HEK293 (cell line): ENCODE data around the gene MYT1.
A peak's percentile ranks its signal among the peaks of the same experiment; 100 is the strongest.

ENCODE experiments used
- CTCF ChIA-PET: fragments of 350-600 bp; formaldehyde crosslinking; extraction: SDS; loops from one replicate; lab custom pipeline; 2021; ENCODE audit warnings: antibody characterized with exemption; lab: Yijun Ruan, JAX
- POLR2A ChIA-PET: fragments of 300-600 bp; formaldehyde crosslinking; extraction: SDS; loops from one replicate; lab custom pipeline; 2020; ENCODE audit warnings: antibody characterized with exemption, inconsistent platforms; lab: Yijun Ruan, JAX
- H3K27ac ChIP-seq: fragments of 200-500 bp; sonication (Bioruptor generic); 2 replicates; pipeline ENCODE4 v1.5.1; 2014; ENCODE audit warnings: low read depth, low read length, control low read depth, inconsistent platforms; ENCODE audit errors: extremely low read depth
- H3K36me3 ChIP-seq, 2 experiments: fragments of 200-500 bp in 1 of 2; sonication (Bioruptor generic) in 1 of 2; 1 replicate in 1 of 2; 2 replicates in 1 of 2; pipeline ENCODE4 v1.5.1; 2014 to 2017; ENCODE audit warnings: inconsistent platforms in 2 of 2, low read length in 2 of 2; ENCODE audit not compliant: control insufficient read depth in 2 of 2, insufficient read depth in 1 of 2
- H3K4me1 ChIP-seq: fragments of 200-500 bp; sonication (Bioruptor generic); 2 replicates; pipeline ENCODE4 v1.5.1; 2014; ENCODE audit warnings: mild to moderate bottlenecking, low read length, inconsistent platforms; ENCODE audit not compliant: control insufficient read depth, insufficient read depth
- H3K4me3 ChIP-seq: 2 replicates; pipeline ENCODE4 v1.5.1; 2011; ENCODE audit warnings: low read depth, mild to moderate bottlenecking, control low read depth, low read length, moderate library complexity
- H3K9me3 ChIP-seq: fragments of 200-500 bp; sonication (Bioruptor generic); 2 replicates; pipeline ENCODE4 v1.5.1; 2014; ENCODE audit warnings: low read depth, low read length, inconsistent platforms; ENCODE audit not compliant: control insufficient read depth, insufficient read depth
- KLF16 ChIP-seq: fragments of 450-650 bp; formaldehyde crosslinking; IDR thresholded peaks from 2 replicates; pipeline ENCODE4 v1.5.1; 2017; ENCODE audit warnings: missing biosample characterization, missing genetic modification characterization
- KLF9 ChIP-seq: fragments of 450-650 bp; formaldehyde crosslinking; IDR thresholded peaks from 2 replicates; pipeline ENCODE4 v1.5.1; 2016; ENCODE audit warnings: missing biosample characterization, missing genetic modification characterization, low read depth
- MYNN ChIP-seq: fragments of 450-650 bp; formaldehyde crosslinking; IDR thresholded peaks from 2 replicates; pipeline ENCODE4 v1.5.1; 2016; ENCODE audit warnings: missing biosample characterization, missing genetic modification characterization, borderline replicate concordance
- MZF1 ChIP-seq: fragments of 450-650 bp; formaldehyde crosslinking; IDR thresholded peaks from 2 replicates; pipeline ENCODE4 v1.5.1; 2017; ENCODE audit warnings: missing biosample characterization, missing genetic modification characterization, borderline replicate concordance
- REST ChIP-seq: fragments of 450-650 bp; formaldehyde crosslinking; IDR thresholded peaks from 2 replicates; pipeline ENCODE4 v1.5.1; 2016; ENCODE audit warnings: missing biosample characterization, missing genetic modification characterization
- TCF7L2 ChIP-seq: IDR thresholded peaks from 2 replicates; pipeline ENCODE4 v1.6.1; 2011; ENCODE audit warnings: low read depth, mild to moderate bottlenecking, inconsistent platforms, low read length, moderate library complexity, borderline replicate concordance
- ZFHX2 ChIP-seq: fragments of 450-650 bp; formaldehyde crosslinking; conservative IDR thresholded peaks from 2 replicates; pipeline ENCODE4 v1.5.1; 2016; ENCODE audit warnings: missing biosample characterization, missing genetic modification characterization
- ZNF16 ChIP-seq: fragments of 450-650 bp; formaldehyde crosslinking; IDR thresholded peaks from 2 replicates; pipeline ENCODE4 v1.5.1; 2016; ENCODE audit warnings: low read depth, missing biosample characterization, missing genetic modification characterization
- ZNF2 ChIP-seq: fragments of 450-650 bp; formaldehyde crosslinking; IDR thresholded peaks from 2 replicates; pipeline ENCODE4 v1.5.1; 2016; ENCODE audit warnings: missing biosample characterization, missing genetic modification characterization
- ZNF335 ChIP-seq: fragments of 450-650 bp; formaldehyde crosslinking; conservative IDR thresholded peaks from 2 replicates; pipeline ENCODE4 v1.5.1; 2016; ENCODE audit warnings: missing biosample characterization, missing genetic modification characterization
- ZNF362 ChIP-seq: fragments of 450-650 bp; formaldehyde crosslinking; IDR thresholded peaks from 2 replicates; pipeline ENCODE4 v1.5.1; 2016; ENCODE audit warnings: missing biosample characterization, missing genetic modification characterization
- ZNF416 ChIP-seq: fragments of 450-650 bp; formaldehyde crosslinking; IDR thresholded peaks from 2 replicates; pipeline ENCODE4 v1.5.1; 2016; ENCODE audit warnings: missing biosample characterization, missing genetic modification characterization
- ZNF521 ChIP-seq: fragments of 450-650 bp; formaldehyde crosslinking; IDR thresholded peaks from 2 replicates; pipeline ENCODE4 v1.5.1; 2017; ENCODE audit warnings: missing biosample characterization, mild to moderate bottlenecking, missing genetic modification characterization
- ZNF610 ChIP-seq: fragments of 450-650 bp; formaldehyde crosslinking; IDR thresholded peaks from 2 replicates; pipeline ENCODE4 v1.5.1; 2016; ENCODE audit warnings: missing biosample characterization, missing genetic modification characterization, borderline replicate concordance
- ZNF664 ChIP-seq: fragments of 450-650 bp; formaldehyde crosslinking; IDR thresholded peaks from 2 replicates; pipeline ENCODE4 v1.5.1; 2016; ENCODE audit warnings: missing biosample characterization, missing genetic modification characterization
- ZNF701 ChIP-seq: fragments of 450-650 bp; formaldehyde crosslinking; IDR thresholded peaks from 2 replicates; pipeline ENCODE4 v1.5.1; 2016; ENCODE audit warnings: missing biosample characterization, missing genetic modification characterization
- ZNF76 ChIP-seq: fragments of 450-650 bp; formaldehyde crosslinking; IDR thresholded peaks from 2 replicates; pipeline ENCODE4; 2016; ENCODE audit warnings: low read depth, missing biosample characterization, missing genetic modification characterization, borderline replicate concordance
- TF ChIP-seq, protein P1 (sequence below): fragments of 450-650 bp; formaldehyde crosslinking; IDR thresholded peaks from 2 replicates; pipeline ENCODE4 v1.5.1; 2016; ENCODE audit warnings: missing biosample characterization, missing genetic modification characterization

Gene MYT1

GRCh38 chr20:64138276-64138815 lies 25.9 kb upstream of the MYT1 start:
- Histone ChIP-seq H3K27ac (no peak overlapping the region), H3K4me1 (no peaks in the 10 kb centered on the region), H3K36me3 (no peaks in the 10 kb centered on the region), H3K4me3 (no peak overlapping the region), H3K9me3 (no peaks in the 10 kb centered on the region)
- CTCF ChIA-PET, result interaction anchor here (0.6 to 1.1 kb wide), 2 partner anchors 19 to 761 kb away, joined by 3 read pairs; no protein-coding TSS in a partner anchor
- POLR2A ChIA-PET, result interaction anchor here (0.6 kb wide), 1 partner anchor 18 kb away, joined by 5 read pairs; no protein-coding TSS in a partner anchor
- TF ChIP-seq ZNF521 (tag by site-specific recombination) (no peak), ZNF610 (tag by site-specific recombination) (no peak), ZNF416 (no peak)

DNA sequence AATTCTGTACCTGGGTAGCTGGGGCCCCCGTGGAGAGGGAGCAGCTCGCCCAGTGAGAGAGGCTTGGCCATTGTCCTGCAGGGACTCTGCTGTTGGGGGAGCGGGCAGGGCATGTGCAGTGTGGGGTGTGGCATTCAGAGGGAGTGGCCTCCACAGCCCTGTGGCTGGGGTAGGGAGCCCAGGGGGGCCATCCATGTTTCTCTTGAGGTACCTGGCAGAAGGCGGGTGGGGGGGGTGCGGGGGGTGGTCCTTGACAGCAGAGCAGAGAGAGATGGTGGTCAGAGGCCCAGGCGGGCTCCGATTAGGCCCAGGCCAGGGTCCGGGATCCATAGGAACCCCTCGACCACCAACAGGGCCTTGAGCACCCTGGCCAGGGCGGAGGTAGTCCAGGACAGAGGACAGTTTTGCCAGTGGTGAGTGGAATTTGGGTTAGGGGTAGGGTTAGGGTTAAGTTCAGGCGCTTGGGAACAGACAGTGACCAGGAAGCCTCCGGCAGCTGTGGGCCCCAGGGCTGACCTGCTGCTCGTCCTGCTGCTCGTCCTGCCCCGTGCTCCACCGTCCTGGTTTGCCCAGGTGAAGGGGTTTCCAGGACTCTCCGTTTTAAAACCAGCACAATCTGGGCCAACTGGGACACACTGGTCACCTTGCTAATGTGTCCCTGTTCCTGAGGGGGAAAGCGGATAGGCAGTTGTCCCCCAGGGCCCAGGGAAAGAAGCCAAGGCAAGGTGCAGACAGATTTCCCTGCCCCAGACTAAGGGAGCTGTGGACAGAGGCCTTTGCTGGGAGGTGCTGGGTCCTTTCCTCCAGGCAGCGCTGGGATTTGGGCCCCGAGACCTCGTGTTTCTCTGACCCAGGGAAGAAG lies 24.8 kb upstream of the MYT1 start:
- Histone ChIP-seq H3K4me1 (no peaks in the 10 kb centered on the region), H3K9me3 (no peaks in the 10 kb centered on the region), H3K4me3 (no peak overlapping the region), H3K27ac (no peak overlapping the region), H3K36me3 (no peaks in the 10 kb centered on the region)
- TF ChIP-seq ZNF664 (tag by site-specific recombination) (no peak), ZNF362 (tag by site-specific recombination) (no peak), MZF1 (tag by site-specific recombination) (no peak), TCF7L2 (no peak), ZNF335 (no peak), KLF16 (tag by site-specific recombination) (no peak), MYNN (tag by site-specific recombination) (no peak), ZNF16 (tag by site-specific recombination) (no peak), REST (tag by site-specific recombination) (no peak)
- ChIA-PET POLR2A (interaction anchor here (0.6 kb wide), 1 partner anchor 112 kb away, joined by 3 read pairs; no protein-coding TSS in a partner anchor), CTCF (no interaction called here)

DNA sequence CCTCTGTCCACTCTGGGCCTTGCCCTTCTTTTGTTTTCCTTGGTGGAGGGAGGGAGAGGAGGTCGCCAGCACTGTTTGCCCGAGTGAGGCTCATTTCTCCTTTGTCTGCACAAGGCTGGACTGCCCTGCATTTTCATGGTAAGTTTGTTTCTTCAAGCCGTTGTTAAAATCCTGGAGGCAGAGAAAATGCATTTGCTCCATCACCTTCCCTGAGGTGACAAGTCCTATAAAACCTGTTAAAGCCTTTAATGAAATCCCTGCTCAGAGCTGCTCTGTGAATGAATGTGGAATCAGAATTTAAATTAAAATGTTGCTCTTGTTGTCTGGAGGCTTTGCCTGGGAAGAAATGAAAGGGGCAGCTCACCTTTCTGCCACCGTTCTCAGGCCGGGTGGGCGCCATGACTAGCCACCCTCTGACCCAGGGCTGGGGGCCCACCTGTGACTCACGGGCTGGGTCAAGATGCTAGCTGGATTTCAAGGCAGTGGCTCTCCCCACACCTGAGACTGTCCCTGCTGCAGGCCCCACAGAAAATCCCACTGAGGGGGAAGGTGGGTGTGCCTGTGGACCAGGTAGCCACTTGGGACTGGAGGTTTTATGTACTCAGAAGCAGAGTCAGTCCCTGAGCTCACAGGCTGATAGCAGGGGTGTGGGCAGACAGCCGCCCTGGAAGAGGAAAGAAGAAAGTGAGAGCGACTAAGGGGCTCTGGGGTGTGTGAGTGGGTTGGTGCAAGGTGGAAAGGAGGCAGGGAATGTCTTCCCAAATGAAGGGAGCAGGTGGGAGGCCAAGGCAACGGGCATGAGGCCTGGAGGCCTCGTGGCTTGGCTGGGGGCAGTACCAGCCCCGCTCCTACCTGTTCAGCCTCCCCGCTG lies 24.0 kb upstream of the MYT1 start:
- H3K9me3 ChIP-seq, result no peaks in the 10 kb centered on the region
- H3K36me3 ChIP-seq, result no peaks in the 10 kb centered on the region
- H3K27ac ChIP-seq, result no peak overlapping the region
- ChIA-PET POLR2A (interaction anchor here (0.6 kb wide), 1 partner anchor 111 kb away, joined by 3 read pairs; no protein-coding TSS in a partner anchor), CTCF (interaction anchor here (1.8 kb wide), 1 partner anchor 20 kb away, joined by 5 read pairs; no protein-coding TSS in a partner anchor)
- H3K4me3 ChIP-seq, result no peak overlapping the region
- no peaks in the 10 kb centered on the region for H3K4me1 ChIP-seq
- peak; percentile 91 for TF ChIP-seq ZFHX2
- TF ChIP-seq, protein P1, sequence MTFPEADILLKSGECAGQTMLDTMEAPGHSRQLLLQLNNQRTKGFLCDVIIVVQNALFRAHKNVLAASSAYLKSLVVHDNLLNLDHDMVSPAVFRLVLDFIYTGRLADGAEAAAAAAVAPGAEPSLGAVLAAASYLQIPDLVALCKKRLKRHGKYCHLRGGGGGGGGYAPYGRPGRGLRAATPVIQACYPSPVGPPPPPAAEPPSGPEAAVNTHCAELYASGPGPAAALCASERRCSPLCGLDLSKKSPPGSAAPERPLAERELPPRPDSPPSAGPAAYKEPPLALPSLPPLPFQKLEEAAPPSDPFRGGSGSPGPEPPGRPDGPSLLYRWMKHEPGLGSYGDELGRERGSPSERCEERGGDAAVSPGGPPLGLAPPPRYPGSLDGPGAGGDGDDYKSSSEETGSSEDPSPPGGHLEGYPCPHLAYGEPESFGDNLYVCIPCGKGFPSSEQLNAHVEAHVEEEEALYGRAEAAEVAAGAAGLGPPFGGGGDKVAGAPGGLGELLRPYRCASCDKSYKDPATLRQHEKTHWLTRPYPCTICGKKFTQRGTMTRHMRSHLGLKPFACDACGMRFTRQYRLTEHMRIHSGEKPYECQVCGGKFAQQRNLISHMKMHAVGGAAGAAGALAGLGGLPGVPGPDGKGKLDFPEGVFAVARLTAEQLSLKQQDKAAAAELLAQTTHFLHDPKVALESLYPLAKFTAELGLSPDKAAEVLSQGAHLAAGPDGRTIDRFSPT, result no peak
- TF ChIP-seq ZNF701 (tag by site-specific recombination), result no peak
- no peak for TF ChIP-seq ZNF76 (tag by site-specific recombination)
- no peak for TF ChIP-seq ZNF2 (tag by site-specific recombination)
- TF ChIP-seq KLF9 (tag by site-specific recombination), result no peak
